HG02970 (cell line): ENCODE data around the gene RAPSN.

ENCODE experiments used
- ATAC-seq: cut with Tn5 transposase; IDR thresholded peaks from one replicate; pipeline ENCODE4 v1.9.1; 2021; ENCODE audit warnings: mild to moderate bottlenecking, moderate library complexity, moderate number of reproducible peaks; ENCODE audit not compliant: unreplicated experiment, low FRiP score

RAPSN gene

GRCh38 chr11:47410370-47411264 is 38.3 kb downstream of the RAPSN start:
- ATAC-seq: no peak

DNA sequence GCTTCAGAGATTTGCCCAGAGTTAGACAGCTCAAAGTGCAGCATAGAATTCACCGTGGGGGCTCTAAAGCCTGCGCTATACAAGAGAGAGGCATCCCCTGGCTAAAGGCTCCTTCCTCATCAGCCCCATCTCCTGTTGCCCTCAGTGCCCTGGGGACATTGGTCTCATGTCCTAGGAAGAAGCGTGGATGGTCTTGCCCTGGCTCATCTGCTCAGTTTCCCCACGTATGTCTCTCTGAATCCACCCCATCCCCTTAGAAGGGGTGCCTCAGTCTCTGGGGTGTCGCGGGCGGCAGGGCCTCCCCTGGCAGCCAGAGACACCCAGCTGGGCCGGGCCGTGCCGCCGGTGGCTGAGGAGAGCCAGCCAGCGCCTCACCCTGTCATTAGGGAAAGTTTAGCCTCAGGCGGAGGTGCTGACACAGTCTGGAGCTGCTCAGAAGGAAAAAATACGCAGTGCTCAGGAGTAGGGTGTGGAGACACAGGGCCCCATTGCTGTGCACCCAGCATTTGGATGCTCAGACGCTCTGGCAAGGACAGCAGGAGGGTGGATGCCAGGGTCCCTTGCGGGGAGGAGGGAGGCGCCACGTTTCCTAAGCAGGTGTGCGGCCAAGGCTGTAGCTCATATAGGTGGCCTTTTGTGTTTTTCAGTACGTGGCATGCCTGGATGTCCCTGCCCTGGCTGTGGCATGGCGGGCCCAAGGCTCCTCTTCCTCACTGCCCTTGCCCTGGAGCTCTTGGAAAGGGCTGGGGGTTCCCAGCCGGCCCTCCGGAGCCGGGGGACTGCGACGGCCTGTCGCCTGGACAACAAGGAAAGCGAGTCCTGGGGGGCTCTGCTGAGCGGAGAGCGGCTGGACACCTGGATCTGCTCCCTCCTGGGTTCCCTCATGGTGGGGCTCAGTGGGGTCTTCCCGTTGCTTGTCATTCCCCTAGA is 39.2 kb downstream of the RAPSN start:
- ATAC-seq: no peak

DNA sequence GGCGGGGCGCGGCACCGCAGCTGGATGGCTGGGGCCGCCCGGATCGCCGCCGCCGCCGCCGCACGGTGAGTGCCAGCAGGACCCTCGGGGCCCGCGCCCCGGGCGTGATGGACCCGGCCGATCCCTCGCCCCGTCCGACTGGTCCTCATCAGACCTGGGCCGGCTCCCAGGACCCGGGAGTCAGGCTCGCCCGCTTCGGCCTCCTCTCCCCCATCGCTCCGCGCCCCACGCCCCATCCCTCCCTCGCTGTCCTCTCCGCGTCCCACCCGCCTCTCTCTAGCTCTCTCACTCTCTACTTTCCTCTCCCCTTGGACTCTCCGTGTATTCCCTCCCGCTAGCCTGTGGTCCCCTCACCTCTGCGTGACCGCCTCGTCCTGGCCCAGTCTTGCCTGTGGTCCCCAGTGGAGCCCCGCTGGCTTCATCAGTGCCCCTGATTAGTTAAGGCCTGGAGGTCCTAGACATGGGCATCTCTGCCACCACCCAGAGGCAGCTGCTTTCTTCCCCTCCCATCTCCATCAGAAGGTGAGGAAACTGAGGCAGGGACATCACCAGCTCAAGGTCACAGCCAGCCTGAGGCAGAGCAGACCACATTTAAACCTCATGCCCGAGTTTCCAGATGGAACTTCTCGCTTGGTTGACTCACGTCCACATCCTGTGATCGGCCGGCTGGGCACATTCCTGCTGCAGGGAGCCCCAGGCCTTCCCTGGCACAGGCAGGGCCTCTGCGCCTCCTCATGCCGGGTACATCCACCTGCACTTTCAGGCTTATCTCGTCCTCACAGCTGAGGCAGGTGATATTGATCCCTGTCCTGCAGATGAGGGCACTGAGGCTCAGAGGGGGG is 40.1 kb downstream of the RAPSN start:
- ATAC-seq: no peak

DNA sequence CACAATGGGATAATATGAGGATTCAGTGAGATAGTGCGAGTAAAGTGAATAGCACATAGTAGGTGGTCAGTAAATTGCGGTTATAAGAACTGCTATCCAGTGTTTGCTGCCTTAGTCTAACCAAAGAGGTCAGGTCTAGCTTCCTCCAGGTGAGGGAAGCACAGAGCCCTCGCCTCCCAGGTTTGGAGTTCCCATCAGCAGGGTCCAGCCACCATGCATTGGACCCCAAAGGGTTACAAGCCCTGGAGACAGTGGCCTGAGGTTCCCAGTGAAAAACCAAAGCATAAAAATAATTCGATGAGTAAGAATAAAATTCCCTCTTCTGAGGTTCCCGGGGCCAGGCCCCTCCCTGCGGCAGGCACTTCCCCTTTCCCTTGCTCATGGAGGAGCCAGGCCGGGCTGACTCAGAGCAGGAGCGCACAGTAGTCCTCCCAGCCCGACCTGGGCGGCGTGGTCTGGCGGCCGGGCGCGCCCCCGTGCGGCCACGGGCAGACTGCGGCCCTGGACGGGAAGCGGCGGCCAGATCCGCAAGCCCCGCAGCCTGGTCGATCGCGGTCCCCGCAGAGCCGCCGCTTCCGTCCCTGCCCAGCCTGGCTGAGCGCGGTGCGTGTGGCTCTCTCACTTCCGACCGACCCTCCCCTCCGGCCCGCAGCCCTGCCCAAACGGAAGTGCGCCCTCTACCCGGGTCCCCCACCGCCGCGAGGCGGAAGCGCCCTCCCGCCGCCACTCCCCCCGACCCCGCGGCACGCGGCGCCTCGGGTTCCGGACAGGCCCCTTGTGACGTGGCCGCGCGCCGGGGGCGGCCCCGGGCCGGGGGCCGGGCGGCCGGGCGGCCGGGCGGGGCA is 41.0 kb downstream of the RAPSN start, which contains the start of gene SLC39A13:
Gene SLC39A13, plus strand, starts transcription at position 845 of the 845 bp plus-strand sequence. CDS start 1,505 bp downstream, outside the sequence.
- ATAC-seq: peak; percentile 87

- no peak for ATAC-seq
These were observed 41.8 kb downstream of the RAPSN start for GRCh38 chr11:47406896-47407745.

GRCh38 chr11:47403571-47403970 is 45.4 kb downstream of the RAPSN start:
- ATAC-seq: no peak

DNA sequence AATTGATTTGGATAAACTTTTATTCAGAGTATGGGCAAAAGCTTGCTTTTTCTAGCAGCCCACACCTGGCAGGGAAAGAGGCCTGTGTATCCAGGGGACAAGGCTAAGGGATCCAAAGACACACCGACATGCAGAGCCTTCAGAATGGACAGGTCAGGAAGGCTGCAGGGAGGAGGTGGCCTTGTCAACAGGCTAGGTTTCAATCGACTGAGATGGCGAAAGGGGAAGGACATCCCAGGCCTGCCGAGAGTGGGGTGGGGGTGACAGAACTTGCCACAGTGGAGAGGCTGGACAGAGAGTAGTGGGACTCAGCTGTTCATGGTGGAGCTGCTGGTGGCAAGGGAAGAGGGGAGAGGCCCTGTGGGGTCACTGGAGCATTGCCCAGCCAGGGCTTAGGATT is 45.8 kb downstream of the RAPSN start:
- no peak for ATAC-seq

DNA sequence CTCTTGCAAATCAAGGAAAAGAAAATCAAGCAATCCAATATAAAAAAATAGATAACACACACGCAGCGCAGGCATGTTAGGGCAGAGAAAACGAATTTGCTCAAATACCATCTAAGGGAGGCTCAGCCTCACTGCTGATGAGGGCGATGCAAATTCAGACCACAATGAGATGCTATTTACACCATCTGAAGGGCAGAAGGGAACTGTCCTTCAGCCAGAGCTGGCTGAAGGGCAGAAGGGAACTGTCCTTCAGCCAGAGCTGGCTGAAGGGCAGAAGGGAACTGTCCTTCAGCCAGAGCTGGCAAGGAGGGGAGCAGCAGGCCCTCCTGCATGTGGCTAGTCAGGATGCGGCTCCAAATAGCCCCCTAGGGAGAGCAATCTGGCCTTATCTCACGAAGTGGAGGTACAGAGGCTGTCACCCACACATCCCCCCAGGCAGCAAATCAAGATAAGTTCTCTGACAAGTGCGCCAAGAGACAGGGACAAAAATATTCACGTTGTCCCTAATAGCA is 48.1 kb downstream of the RAPSN start:
- ATAC-seq: peak; percentile 47

GRCh38 chr11:47399860-47400767 is 48.8 kb downstream of the RAPSN start:
- ATAC-seq: peak; percentile 30

GRCh38 chr11:47398551-47398950 is 50.4 kb downstream of the RAPSN start:
- ATAC-seq: no peak

GRCh38 chr11:47398011-47398410 is 50.9 kb downstream of the RAPSN start:
- ATAC-seq: no peak

DNA sequence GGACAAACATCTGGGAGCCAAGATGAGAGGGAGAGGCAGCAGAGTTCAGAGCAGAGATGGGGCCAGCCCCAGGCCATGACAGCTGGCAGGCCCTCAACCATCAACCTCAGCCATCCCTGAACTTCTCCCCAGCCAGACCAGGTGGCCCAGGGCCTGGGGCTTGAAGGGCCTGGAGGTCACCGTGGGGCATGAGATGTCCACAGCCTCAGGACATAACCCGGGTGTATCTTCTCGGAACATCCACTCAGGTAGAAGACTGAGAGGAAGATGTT is 53.0 kb downstream of the RAPSN start:
- ATAC-seq: no peak

DNA sequence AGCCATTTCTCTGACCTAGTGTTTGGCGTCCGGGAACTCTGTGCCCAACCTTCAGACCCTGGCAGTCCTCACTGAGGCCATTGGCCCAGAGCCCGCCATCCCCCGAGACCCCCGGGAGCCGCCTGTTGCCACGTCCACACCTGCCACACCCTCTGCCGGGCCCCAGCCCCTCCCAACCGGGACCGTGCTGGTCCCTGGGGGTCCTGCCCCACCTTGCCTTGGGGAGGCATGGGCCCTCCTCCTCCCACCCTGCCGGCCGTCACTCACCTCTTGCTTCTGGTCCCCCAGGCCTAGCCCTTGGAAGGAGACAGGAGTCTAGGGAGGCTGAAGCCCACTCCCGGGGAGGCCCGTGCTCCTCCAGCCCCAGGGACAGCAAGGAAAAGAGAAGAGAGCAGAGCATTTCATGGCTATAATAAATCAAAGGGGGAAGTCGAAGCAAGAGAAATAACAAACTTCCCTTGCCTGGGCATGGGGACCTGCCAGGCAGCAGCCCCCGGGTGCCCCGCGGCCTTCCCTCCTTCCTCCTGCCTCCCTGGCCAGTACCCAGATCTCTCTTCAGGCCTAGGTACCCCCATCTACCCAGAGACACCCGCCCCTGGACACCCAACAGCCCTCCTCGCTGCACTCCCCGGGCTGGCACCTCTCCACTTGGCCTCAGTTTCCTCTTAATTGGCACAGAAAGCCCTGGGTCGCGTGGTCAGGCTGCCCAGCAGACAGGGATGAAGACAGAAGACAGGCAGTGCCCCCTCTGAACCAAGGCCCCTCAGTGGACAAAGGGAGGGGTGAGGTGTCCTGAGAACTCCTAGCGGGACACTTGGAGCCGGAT is 53.5 kb downstream of the RAPSN start:
- ATAC-seq: no peak

- no peak for ATAC-seq
These were observed 54.4 kb downstream of the RAPSN start for GRCh38 chr11:47394322-47395222.

DNA sequence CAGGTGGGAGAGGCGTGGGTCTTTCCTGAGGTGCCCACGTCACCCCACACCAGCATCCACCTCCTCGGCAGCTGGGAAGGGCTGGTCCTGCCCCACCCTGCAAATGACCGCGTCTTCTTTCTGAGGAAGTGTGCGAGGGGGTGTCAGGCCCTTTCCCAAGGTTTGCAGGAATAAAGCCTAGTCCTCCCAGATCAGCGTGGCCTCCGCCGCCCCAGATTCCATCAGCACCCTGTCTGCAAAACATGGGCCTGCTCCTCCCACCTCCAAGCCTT is 55.0 kb downstream of the RAPSN start:
- no peak for ATAC-seq
